Islet precursor cell (in vitro differentiated cells): ENCODE data around the gene TXNDC9.
"Not testable (repeated sequence)": the region's sequence is repeated elsewhere in the genome, so short reads cannot be mapped to it uniquely, and the experiment has no call there.

Source experiments
- DNase-seq: peaks from one replicate; pipeline ENCODE4 v3.0.0-alpha.2; 2018

Gene TXNDC9, protein sequence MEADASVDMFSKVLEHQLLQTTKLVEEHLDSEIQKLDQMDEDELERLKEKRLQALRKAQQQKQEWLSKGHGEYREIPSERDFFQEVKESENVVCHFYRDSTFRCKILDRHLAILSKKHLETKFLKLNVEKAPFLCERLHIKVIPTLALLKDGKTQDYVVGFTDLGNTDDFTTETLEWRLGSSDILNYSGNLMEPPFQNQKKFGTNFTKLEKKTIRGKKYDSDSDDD

DNA sequence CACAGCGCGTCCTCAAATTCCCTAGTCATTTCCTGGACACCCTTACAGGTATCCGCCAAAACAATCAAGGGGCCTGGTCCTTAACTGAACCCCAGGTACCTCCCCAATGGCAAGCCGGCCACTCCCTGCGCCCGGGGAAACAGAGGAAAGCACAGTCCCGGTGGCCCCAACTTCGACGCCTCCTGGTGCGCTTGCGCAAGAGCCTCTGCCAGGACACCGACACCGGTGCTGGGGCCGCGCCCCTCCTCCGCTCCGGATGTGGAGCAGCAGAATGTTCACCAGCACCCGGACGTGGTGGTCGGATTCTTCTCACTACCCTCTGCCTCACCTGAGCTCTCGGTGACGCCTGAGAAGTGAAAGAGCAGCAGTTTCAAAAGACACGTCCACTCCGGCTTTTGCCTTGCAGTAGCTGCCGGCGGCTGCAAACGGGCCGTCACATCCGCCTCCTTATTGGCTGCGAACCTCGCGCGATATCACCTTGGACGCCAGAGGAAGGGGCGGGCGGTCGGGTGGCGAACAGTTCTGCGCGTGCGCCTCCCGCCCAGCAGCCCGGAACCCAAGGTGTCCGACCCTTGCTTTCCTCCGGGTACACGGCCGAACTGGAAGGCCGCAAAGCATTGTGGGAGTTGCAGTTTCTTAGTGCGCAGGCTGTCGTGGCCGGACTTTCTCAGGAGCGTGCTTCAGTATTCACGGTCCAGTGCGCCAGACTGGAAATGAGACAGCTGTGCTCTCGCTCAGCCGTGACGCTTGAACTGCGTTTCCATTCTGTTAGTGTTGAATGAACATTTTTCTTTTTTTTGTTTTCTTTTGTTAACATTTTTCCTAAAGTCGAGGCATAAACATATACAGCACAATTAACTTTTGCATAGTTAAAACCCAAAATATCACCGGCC, at the start of gene TXNDC9:
Gene TXNDC9 (minus strand): TSS at position 423 of the 893 bp plus-strand sequence. CDS start 3,123 bp downstream, outside the sequence.
- DNase-seq, result peak; percentile 100

DNA sequence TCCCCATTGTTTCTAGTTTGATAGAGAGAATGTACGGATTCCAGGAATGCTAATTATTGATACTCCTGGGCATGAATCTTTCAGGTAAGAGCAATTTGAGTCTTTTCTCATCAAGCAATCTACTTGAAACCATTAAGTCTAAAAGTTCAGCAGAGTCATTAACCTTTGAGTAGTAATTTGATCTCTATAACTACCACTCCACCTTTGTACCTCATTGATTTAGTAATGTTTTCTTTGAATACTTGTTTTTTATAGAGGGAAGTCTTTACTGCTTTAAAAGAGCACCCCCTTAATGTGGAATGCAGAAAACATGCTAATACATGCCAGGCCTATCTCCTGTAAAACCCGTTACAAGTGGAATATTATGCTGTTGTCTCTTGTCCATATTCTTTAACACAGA, 46.0 kb upstream of the TXNDC9 start:
- DNase-seq, result no peak

DNA sequence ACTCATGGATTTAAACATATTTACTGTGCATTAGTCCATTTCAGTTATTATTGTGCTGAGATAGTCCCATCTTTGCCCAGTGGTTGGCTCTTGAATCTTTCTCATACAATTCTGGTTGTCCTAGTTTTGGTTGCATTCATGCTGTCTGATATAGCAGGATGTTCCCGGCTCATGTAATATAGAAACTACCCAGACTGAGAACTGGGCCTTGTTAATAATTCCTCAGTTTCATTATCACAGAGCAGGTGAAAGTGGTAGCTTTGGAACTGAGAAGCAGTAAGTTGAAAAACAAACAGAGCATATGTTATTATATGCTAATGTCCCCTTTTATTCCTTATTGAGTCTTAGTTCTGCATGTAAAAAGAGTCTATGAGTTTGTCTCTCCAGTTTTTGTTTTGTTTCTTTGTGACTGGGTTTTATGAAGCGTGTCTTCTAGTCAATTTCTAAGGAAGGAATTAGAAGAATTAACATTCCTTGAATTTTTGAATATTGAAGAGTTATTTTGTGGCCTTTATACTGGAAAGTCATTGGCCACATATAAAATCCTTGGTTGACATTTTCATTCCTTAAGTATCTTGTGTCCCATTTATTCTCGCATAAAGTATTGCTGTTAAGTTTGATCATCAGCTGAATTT, 44.4 kb upstream of the TXNDC9 start:
- DNase-seq, result no peak

DNA sequence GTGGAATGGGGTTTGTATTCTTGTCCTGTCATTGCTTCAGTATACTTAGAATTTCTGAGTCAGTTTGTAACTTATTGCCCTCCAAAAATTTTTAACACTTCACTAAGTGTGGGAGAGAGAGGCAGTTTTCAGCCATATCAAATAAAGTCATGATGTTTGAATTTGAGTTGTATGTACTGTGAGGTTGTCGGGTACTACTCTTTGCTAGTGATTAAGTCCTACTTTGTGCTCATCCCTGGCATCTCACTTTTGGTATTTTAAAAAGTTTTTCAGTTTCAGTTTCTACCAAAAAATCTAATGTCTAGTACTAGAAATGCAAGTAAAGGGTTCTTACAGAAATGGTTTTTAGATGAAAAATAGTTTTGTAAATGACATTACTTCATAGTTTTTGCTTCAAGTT, 41.7 kb upstream of the TXNDC9 start:
- no peak for DNase-seq

DNA sequence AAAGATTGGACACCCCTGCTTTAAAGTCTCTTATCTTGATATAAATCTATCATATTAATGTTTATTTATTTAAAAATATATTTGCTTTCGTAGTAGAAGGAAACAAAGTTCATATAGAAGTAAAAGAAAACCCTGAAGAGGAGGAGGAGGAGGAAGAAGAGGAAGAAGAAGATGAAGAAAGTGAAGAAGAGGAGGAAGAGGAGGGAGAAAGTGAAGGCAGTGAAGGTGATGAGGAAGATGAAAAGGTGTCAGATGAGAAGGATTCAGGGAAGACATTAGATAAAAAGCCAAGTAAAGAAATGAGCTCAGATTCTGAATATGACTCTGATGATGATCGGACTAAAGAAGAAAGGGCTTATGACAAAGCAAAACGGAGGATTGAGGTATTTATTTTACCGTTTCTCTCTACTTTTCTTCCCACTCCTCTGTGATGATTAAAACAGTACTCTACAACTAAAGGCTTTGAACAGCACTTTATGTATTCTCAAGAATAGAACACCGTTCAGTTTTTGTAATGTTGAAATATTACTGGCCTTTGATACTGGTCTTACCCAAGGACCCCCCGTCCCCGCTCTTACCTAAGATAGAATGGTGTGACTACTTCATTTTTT, 40.2 kb upstream of the TXNDC9 start:
- no peak for DNase-seq

DNA sequence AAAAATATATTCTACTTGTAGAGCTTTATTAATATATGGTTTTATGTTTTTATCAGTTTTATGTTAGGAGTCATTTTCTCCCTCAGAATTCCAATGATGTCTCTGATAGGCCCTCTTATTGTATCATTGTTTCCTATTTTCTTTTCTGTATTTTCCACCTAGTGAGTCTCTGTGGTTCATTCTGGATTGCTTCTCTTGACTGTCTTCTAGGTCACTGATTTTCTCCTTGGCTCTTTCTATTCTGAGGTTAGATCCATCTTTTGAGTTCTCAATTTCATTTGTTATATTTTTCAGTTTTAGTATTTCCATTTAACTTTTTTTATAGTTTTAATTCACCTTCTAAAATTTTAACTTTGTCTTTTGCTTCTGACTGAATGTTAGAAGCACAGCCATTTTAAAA, 38.6 kb upstream of the TXNDC9 start:
- DNase-seq, result no peak

DNA sequence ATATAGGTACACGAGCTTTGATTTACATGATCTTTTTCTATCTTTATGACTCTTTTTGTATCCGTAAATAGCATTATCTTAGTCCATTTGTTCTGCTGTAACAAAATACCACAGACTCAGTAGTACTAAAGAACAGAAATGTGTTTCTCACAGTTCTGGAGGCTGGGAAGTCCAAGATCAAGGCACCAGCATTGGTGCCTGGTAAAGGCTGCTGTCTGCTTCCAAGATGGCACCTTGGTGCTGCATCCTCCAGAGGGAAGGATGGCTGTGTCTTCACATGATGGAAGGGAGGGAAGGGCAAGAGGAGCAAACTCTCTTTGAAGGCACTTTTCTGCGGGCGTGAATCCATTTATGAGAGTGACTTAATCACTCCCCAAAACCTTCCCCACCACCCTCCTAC, 37.0 kb upstream of the TXNDC9 start:
- no peak for DNase-seq

DNA sequence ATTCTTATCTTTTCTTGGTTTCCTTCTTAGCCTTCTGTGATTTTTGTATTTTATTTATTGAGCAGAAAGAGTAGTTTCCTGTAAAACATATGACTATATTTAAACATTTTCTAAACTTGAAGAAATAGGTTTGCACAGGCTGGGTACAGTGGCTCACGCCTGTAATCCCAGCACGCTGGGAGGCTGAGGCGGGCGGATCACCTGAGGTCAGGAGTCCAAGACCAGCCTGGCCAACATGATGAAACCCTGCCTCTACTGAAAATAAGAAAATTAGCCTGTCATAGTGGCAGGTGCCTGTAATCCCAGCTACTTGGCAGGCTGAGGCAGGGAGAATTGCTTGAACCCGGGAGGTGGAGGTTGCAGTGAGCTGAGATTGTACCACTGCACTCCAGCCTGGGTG, 32.7 kb upstream of the TXNDC9 start:
- not testable (repeated sequence) for DNase-seq

DNA sequence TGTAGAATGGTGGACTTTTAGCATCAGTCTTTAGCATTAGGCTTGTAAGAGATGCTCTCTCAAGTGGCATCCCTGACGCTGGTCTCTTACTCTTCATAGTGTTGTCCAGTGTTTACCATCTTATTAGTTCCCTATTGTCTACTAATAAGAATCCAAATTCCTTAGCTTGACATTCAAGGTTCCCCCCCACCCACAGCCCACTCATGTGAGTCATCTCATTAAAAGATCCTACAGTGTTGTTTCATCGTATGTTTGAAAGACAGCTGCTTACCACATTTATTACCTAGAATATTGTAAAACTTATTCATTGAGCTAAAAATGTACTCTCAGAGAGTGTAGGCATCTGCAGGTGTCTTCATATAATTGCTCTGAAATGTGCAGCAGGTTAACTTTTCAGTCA, 29.5 kb upstream of the TXNDC9 start:
- no peak for DNase-seq

DNA sequence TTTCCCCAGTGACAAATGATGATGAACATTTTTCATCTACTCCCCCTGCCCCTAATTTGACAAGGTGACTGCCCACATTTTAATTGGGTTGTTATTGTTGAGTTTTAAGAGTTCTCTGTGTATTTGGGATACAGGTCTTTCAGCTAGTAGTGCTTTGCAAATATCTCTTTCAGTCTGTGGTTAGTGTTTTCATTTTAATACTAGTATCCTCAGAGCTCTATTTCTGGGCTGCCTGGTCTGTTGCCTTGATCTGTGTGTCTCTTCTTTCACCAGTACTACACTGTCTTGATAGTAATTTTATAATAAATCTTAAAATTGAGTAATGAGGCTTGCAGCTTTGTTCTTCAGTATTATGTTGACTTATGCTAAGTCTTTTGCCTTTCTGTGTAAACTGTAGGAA, 20.7 kb upstream of the TXNDC9 start:
- DNase-seq, result no peak

DNA sequence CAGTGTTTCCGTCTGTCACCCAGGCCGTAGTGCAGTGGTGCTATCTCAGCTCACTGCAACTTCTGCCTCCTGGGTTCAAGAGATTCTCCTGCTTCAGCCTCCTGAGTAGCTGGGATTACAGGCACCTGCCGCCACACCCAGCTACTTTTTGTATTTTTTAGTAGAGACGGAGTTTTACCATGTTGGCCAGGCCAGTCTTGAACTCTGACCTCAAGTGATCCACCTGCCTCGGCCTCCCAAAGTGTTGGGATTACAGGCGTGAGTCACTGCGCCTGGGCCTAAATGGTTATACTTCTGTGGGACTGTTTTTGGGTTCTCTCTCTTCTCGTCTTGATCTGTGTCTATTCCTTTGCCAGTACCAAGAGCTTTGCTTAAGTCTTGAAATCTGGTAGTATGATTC, 18.7 kb upstream of the TXNDC9 start:
- not testable (repeated sequence) for DNase-seq

DNA sequence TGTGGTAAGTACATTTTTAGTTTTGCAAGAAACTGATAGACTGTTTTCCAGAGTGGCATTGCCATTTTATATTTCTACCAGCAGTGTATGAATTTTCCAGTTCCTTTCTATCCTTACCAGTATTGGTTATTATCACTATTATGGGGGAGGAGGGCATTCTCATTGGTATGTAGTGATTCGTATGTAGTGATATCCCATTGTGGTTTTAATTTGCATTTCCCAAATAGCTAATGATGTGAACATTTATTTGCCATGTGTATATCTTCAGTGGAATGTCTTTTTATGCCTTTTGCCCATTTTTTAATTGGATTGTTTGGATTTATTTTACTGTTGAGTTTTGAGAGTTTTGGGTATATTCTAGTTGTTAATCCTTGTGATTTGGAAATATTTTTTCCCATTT, 17.9 kb upstream of the TXNDC9 start:
- no peak for DNase-seq

DNA sequence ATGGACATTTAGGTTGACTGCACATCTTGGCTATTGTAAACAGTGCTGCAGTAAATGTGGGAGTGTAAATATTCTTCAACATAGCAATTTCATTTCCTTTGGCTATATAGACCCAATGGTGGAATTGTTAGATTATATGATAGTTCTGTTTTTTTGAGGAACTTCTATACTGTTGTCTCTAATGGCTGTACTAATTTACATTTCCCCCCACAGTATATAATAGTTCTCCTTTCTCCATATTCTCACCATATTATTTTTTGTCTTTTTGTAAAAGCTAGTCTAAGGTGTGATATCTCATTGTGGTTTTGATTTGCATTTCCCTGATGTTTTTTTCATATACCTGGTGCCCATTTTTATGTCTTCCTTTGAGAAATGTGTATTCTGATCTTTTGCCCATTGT, 14.1 kb upstream of the TXNDC9 start:
- DNase-seq, result no peak

DNA sequence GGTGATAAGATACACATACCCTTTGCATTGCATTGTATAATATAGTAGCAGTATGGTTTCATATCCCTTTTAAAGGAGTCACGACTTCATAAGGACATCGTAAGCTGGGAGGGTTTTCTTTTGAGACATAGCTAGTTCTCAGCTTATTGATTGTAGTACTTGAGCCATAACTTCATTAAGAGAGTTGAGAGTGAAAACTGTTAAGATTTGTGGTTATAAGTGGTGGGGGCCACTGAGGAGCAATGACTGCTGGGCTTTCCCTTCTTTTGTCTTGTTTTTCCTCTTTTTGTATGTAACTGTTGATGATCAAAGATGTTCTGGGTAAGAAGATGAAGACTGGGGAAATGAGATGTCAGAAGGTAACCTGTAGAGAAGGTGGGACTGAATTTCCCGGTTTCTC, 12.0 kb upstream of the TXNDC9 start:
- no peak for DNase-seq

DNA sequence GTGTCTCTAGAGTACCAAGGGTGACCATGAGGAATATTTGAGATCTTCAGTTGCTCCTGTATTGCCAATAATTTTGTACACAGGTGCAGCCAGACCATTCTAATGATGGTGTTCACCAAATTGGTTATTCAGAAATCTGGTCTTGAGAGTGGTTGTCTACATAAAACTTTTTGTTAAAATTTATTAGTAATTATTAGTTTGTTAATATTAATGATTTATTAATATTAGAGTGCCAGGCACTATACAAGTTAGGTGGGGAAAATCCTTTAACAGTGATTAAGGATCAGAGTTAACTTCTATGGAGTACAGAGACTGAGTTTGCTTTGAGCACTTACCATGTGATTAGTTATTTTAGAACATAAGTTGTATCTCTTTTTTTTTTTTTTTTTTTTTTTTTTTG, 10.1 kb upstream of the TXNDC9 start:
- no peak for DNase-seq

DNA sequence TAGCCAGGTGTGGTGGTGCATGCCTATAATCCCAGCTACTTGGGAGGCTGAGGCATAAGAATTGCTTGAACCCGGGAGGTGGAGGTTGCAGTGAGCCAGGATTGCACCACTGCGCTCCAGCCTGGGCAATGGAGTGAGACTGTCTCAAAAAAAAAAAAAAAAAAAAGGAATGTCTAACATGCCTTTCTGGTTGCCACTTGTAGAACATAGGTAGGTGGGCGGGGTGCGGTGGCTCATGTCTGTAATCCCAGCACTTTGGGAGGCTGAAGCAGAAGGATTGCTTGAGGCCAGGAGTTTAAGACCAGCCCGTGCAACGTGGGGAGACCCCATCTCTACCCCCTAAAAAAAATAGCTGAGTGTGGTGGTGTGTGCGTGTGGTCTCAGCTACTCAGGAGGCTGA, 9.3 kb upstream of the TXNDC9 start:
- DNase-seq, result peak; percentile 49

DNA sequence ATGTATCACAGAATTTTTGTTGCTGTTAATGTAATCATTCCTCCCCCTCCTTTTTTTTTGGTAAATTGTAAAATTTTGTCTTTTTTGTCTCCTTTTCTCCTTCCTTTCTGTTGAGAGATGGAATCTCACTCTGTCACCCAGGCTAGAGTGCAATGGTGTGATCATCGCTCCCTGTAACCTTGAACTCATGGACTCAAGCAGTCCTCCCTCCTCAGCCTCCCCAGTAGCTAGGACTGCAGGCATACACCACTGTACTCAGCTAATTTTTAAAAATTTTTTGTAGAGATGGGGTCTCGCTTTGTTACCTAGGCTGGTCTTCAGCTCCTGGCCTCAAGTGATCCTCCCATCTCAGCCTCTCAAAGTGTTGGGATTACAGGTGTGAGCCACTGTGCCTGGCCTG, 6.4 kb upstream of the TXNDC9 start:
- no peak for DNase-seq

DNA sequence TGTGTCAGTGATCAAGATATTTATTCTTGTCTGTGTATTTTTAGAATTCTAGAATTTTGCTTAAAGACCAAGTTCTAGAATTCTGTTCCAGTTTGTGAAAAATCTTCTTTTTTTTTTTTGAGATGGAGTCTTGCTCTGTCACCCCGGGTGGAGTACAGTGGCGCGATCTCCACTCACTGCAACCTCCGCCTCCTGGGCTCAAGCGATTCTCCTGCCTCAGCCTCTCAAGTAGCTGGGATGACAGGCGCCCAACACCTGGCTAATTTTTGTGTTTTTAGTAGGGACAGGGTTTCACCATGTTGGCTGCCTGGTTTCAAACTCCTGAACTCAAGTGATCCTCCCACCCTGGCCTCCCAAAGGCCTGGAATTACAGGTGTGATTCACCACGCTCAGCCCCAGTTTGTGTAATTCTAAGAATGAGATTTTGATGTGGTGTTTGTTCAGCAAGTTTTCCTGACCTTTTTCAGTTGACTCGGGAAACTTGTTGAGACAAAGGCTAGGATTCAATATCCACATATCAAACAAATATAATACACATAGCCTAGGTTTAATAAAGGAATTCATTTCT, 4.6 kb upstream of the TXNDC9 start:
- peak; percentile 51 for DNase-seq

DNA sequence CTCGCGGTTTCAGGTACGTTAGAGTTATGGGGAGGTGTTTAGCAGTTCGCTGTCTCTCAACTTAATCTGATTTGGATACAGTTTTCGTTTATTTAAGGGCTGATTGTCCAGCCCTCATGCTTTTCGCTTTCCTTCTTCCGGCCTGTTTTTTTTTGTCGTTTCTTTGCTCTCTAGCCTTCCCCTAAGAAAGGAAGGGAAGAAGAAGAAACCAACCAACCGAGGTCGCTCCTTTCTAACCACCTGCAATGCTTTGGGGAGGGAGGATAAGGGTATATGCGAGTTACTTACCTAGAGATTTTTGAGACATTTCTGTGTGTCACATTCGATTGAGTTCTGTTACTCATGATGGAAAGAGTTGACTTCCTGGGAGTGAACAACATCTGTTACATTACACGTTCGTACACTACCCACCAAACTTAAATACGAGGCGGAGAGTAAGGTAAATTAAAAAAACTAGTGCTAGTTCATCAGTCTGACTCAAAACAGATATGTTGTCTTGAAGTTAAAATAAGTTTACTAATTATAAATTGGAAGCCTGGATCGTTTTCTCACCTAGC, 2.0 kb upstream of the TXNDC9 start:
- no peak for DNase-seq

DNA sequence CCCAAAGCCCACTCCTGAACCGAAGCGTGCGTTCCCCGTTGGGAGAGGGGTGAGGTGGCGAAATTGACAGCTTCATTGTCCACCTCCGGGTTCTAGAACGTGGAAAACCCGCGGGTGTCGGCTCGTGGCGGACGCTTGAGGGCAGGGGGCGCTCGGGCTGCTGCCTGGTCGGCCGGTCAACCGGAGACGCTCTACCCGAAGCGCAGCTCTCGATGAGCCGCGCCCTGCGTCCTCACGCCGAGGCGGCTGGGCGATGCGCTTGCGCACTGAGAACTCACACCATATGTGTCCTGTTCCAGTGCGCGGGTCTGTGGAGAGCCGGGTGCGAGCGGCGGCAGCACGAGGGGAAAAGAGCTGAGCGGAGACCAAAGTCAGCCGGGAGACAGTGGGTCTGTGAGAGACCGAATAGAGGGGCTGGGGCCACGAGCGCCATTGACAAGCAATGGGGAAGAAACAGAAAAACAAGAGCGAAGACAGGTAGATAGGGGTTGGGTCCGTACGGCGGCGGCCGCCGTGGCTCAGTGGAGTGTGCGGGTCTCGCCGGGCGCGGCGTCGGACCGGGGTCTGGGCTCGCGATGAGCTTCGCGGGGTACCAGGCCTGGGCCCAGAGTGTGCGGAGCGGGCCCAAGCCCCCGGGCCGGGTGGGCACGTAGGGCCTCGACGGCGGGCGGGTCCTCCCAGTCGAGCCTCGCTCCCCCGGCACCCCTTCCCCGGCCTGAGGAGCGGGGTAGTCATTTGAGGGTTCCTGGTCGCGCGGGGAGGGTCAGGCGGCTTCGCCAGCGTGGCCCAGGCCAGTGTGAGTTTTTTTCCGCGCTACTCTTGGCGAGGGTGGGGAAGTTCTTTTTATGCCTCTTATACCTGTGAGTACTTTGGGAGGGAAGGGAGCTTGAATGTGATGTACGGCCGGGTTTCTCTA, 1.2 kb upstream of the TXNDC9 start, which contains the start of gene EIF5B:
Gene EIF5B (plus strand): TSS at position 277 of the 916 bp plus-strand sequence. CDS start 166 bp downstream, at position 443.
- peak; percentile 98 for DNase-seq

DNA sequence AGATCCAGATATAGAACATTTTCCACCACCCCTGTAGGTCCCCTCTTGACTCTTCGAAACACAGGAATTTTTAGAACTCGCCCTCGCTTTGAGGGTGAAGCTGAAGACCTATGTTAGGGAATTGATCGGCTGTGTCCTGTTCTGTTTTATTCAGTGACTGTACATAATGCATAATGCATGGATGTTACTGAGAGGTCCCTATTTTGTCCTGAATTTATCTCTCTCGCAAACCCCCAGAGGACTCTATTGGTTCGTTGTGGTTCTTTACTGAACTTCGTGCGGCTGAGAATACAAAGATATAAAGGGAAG, 625 bp upstream of the TXNDC9 start:
- DNase-seq, result no peak

DNA sequence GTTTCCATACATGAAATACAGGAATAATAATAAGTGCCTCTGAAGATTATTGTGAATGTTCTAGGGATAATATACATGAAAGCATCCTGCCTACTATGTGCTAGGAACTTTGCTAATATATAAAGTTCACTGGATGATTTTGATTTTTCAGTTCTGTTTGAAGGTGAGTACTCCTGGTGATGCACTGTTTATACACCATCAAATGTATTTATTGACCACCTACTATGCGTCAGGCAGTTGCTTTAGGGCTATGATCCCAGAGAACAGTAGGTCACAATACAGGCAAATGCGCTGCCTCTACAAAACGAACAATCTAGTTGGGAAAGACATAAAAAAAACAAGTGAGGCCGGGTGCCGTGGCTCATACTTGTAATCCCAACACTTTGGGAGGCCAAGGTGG, 10.7 kb downstream of the TXNDC9 start:
- no peak for DNase-seq
